Gastrocnemius medialis (tissue), 4 donors: ENCODE results near the gene SFXN3. TPM values are rescaled to one million over a fixed set of nuclear protein-coding genes. Genes with fewer than 3 reads are reported as not detected.
"Not testable (repeated sequence)": the region's sequence is repeated elsewhere in the genome, so short reads cannot be mapped to it uniquely, and the experiment has no call there.

Experiments
- ATAC-seq, 2 donors: fragments of 150-250 bp; one replicate each; pipeline ENCODE4 v1.9.1; 2016
- DNase-seq, 2 donors: peaks; one replicate each; pipeline ENCODE4 v3.0.0-alpha.2; 2019
- H3K27ac ChIP-seq, 4 donors: fragments of 200-600 bp; sonication (generic); 1 replicate in 1 of 4; 2 replicates in 3 of 4; pipeline ENCODE4 v1.5.1; 2016 to 2018; ENCODE audit warnings: mild to moderate bottlenecking in 2 of 4, moderate library complexity in 1 of 4
- H3K27me3 ChIP-seq, 3 donors: fragments of 200-600 bp; sonication (generic) in 2 of 3; 1 replicate in 1 of 3; 2 replicates in 2 of 3; pipeline versions ENCODE4 v1.5.1 to v1.6.0; 2016 to 2019; ENCODE audit warnings: mild to moderate bottlenecking in 1 of 3, moderate library complexity in 1 of 3
- H3K36me3 ChIP-seq, 2 donors: fragments of 200-600 bp; sonication (generic) in 1 of 2; one replicate each; pipeline ENCODE4 v1.5.1; 2017 to 2018
- H3K4me1 ChIP-seq, 2 donors: fragments of 200-600 bp; sonication (generic) in 1 of 2; one replicate each; pipeline ENCODE4 v1.5.1; 2016 to 2017; ENCODE audit warnings: mild to moderate bottlenecking in 2 of 2
- H3K4me3 ChIP-seq, 4 donors: fragments of 200-600 bp; sonication (generic) in 3 of 4; 1 replicate in 1 of 4; 2 replicates in 3 of 4; pipeline ENCODE4 v1.5.1; 2016 to 2019; ENCODE audit warnings: mild to moderate bottlenecking in 2 of 4
- H3K9me3 ChIP-seq, 3 donors: fragments of 200-600 bp; sonication (generic) in 2 of 3; 1 replicate in 1 of 3; 2 replicates in 2 of 3; pipeline ENCODE4 v1.5.1; 2016 to 2019
- POLR2A ChIP-seq, 2 donors: fragments of 450-650 bp; IDR thresholded peaks; one replicate each; pipeline ENCODE4 v1.6.1; 2017; ENCODE audit warnings: antibody characterized with exemption in 2 of 2, mild to moderate bottlenecking in 2 of 2, moderate library complexity in 2 of 2
- in situ Hi-C, 4 donors: fragments of 200-750 bp; cut with MboI; loops; one replicate each; pipeline versions ENCODE4 v1.15.0 to v1.8.0; 2017; ENCODE audit warnings: low sequenced_read_pairs in 4 of 4
- intact Hi-C: fragments of 100-400 bp; cut with DNase I; formaldehyde crosslinking; loops from one replicate; pipeline ENCODE4 v1.15.1; 2023; ENCODE audit warnings: low total_unique reads
- total RNA-seq, 4 donors: library from RNA; depleted of rRNA; stranded (reverse); fragments of >200 nt; gene quantifications; one replicate each; pipeline versions ENCODE4 v1.1.0 to v1.2.3, GENCODE V29; 2016
- TF ChIP-seq, protein P1 (sequence below), 5 experiments: fragments of 450-650 bp in 3 of 5; fragments of 200-600 bp in 2 of 5; sonication (generic) in 2 of 5; IDR thresholded peaks in 4 of 5; conservative IDR thresholded peaks in 1 of 5; 1 replicate in 4 of 5; 2 replicates in 1 of 5; pipeline ENCODE4 v1.5.1; 2016 to 2019; ENCODE audit warnings: antibody characterized with exemption in 5 of 5, mild to moderate bottlenecking in 3 of 5, moderate library complexity in 3 of 5

The SFXN3 gene
- total RNA-seq, 4 donors from 2014 or later: 4.2 to 9.5 (median 7.0) TPM

DNA sequence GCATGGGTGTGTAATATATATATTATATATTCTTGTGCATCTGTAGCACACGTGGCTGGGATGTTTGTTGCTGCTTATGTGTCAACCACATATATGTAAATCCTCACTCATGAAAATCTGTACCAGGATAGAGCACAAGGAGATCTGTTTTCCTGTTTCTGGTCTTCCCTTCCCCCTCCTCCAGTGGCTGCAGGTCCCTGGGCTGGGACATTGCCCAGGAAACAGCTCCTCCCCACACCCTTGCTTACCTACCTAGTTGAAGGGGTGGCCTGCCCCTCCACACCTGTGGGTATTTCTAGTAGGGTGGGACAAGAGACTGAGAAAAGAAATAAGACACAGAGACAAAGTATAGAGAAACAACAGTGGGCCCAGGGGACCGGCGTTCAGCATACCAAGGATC is 2.2 kb downstream of the SFXN3 start:
- H3K27ac ChIP-seq: peak overlapping the region; percentile 84 to 91 (median 88)
- no peaks in the 10 kb centered on the region for H3K27me3 ChIP-seq
- intact Hi-C loops: loop anchor here (5.0 kb wide), 1 partner anchor 34 kb away; no protein-coding TSS in a partner anchor
- ATAC-seq (no peak), DNase-seq (no peak)
- no peaks in the 10 kb centered on the region for H3K9me3 ChIP-seq
- no peak for TF ChIP-seq POLR2A (IDR thresholded peaks at IDR 0.05)
- TF ChIP-seq, protein P1, sequence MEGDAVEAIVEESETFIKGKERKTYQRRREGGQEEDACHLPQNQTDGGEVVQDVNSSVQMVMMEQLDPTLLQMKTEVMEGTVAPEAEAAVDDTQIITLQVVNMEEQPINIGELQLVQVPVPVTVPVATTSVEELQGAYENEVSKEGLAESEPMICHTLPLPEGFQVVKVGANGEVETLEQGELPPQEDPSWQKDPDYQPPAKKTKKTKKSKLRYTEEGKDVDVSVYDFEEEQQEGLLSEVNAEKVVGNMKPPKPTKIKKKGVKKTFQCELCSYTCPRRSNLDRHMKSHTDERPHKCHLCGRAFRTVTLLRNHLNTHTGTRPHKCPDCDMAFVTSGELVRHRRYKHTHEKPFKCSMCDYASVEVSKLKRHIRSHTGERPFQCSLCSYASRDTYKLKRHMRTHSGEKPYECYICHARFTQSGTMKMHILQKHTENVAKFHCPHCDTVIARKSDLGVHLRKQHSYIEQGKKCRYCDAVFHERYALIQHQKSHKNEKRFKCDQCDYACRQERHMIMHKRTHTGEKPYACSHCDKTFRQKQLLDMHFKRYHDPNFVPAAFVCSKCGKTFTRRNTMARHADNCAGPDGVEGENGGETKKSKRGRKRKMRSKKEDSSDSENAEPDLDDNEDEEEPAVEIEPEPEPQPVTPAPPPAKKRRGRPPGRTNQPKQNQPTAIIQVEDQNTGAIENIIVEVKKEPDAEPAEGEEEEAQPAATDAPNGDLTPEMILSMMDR (IDR thresholded peaks at IDR 0.05 in 4 of 5, conservative IDR thresholded peaks at IDR 0.05 in 1 of 5): no peak
- in situ Hi-C loops: no loop called here
- H3K36me3 ChIP-seq: peaks cover 0 to 18% of the 10 kb centered on the region in 2 donors
- H3K4me3 ChIP-seq: no peak overlapping the region
- H3K4me1 ChIP-seq: peaks cover 7 to 16% of the 10 kb centered on the region in 2 donors

DNA sequence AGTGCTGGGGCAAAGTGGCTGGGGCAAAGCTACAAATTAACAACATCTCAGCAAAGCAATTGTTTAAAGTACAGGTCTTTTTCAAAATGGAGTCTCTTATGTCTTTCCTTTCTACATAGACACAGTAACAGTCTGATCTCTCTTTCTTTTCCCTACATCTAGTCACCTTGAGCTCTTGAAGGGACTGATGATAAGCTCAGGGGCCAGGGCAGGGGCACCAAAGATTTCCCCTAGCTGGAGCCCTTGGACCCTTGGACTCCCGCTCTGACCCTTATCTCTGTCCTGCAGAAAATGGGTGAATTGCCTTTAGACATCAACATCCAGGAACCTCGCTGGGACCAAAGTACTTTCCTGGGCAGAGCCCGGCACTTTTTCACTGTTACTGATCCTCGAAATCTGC is 3.4 kb downstream of the SFXN3 start:
- H3K27me3 ChIP-seq, in situ Hi-C loops, H3K27ac ChIP-seq, ATAC-seq, H3K4me3 ChIP-seq, H3K9me3 ChIP-seq, DNase-seq: not testable (repeated sequence)
- intact Hi-C loops: loop anchor here (5.0 kb wide), 1 partner anchor 33 kb away; no protein-coding TSS in a partner anchor
- Histone ChIP-seq H3K36me3 (peaks cover 0 to 18% of the 10 kb centered on the region in 2 donors), H3K4me1 (peaks cover 7 to 16% of the 10 kb centered on the region in 2 donors)

DNA sequence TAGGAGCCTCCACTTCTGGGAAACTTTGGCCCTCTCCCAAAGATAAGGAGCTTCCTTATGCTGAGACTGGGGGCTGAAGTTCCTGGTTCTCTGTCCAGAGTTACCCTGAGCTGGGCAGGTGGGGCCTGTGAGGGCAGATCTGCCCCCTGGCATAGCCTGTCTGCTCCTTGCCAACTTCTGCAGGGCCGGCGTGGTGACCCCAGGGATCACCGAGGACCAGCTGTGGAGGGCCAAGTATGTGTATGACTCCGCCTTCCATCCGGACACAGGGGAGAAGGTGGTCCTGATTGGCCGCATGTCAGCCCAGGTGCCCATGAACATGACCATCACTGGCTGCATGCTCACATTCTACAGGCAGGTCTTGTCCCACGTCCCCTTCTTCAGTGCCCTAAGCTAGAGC is 4.3 kb downstream of the SFXN3 start:
- DNase-seq: no peak
- intact Hi-C loops: no loop called here
- Histone ChIP-seq H3K4me1 (peaks cover 7 to 15% of the 10 kb centered on the region in 2 donors), H3K27me3 (no peaks in the 10 kb centered on the region), H3K4me3 (no peak overlapping the region), H3K27ac (no peak overlapping the region), H3K9me3 (no peaks in the 10 kb centered on the region), H3K36me3 (peaks cover 0 to 18% of the 10 kb centered on the region in 2 donors)
- ATAC-seq: no peak
- TF ChIP-seq, protein P1 (IDR thresholded peaks at IDR 0.05 in 4 of 5, conservative IDR thresholded peaks at IDR 0.05 in 1 of 5): no peak
- no peak for TF ChIP-seq POLR2A (IDR thresholded peaks at IDR 0.05)
- in situ Hi-C loops: no loop called here

DNA sequence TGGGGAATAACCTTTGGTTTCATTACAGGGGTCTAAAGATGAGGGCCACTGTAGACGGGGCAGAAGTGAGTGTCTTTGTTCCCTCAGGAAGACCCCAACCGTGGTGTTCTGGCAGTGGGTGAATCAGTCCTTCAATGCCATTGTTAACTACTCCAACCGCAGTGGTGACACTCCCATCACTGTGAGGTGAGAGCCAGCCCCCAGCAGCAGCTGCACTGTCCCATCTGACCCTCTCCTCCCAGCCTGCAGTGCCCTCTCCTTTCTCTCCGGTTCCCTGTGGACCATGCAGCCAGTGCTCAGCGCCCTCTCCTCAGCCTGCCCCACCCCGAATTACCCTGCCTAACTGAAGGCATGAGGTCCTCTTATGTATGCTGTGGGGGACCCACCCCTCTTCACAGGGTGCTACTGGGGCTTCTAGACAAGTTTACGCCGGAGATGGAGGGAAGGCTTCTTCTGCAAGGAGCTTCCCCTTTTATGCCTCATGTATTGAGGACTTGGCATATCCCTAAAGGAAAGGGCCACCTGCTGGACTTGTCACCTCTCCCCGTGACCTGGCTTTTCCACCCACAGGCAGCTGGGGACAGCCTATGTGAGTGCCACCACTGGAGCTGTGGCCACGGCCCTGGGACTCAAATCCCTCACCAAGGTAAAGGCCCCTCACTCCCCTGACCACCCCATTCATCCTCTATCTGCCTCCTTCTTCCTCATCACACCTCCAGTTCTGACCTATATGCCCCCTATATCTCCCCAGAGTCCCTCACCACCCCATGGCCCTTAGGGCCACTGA is 5.1 kb downstream of the SFXN3 start:
- intact Hi-C loops: no loop called here

DNA sequence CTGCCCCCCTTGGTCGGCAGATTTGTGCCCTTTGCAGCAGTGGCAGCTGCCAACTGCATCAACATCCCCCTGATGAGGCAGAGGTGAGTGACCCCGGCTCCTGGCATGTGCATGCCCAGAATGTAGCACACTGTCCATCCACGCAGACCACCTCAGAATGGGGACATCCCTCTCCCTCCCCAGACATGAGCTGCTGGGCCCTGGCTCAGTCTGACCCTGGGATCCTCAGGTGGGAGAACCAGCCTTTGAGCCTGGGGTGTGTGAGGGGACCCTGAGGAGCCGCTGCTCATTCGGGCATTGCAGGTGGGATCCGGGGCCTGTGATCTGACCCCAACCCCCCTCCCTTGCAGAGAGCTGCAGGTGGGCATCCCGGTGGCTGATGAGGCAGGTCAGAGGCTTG is 5.7 kb downstream of the SFXN3 start:
- no peak for TF ChIP-seq POLR2A (IDR thresholded peaks at IDR 0.05)
- TF ChIP-seq, protein P1 (IDR thresholded peaks at IDR 0.05 in 4 of 5, conservative IDR thresholded peaks at IDR 0.05 in 1 of 5): no peak
- Histone ChIP-seq H3K9me3 (no peaks in the 10 kb centered on the region), H3K27ac (no peak overlapping the region), H3K36me3 (peaks cover 0 to 18% of the 10 kb centered on the region in 2 donors), H3K27me3 (no peaks in the 10 kb centered on the region), H3K4me1 (peaks cover 6 to 10% of the 10 kb centered on the region in 2 donors), H3K4me3 (no peak overlapping the region)
- intact Hi-C loops: no loop called here
- in situ Hi-C loops: no loop called here
- ATAC-seq (no peak), DNase-seq (no peak)

More for the DNA sequence above, 5.1 kb downstream of the SFXN3 start:
- Histone ChIP-seq H3K4me3 (no peak overlapping the region), H3K9me3 (no peaks in the 10 kb centered on the region), H3K36me3 (peaks cover 0 to 18% of the 10 kb centered on the region in 2 donors), H3K4me1 (peaks cover 7 to 9% of the 10 kb centered on the region in 2 donors), H3K27ac (no peak overlapping the region), H3K27me3 (no peaks in the 10 kb centered on the region)
- no peak for ATAC-seq
- no peak for DNase-seq
- in situ Hi-C loops: no loop called here
- TF ChIP-seq, protein P1 (IDR thresholded peaks at IDR 0.05 in 4 of 5, conservative IDR thresholded peaks at IDR 0.05 in 1 of 5): no peak
- no peak for TF ChIP-seq POLR2A (IDR thresholded peaks at IDR 0.05)
